Endothelial cell of umbilical vein (primary cell): ENCODE data around the gene RANGRF. TPM values are rescaled to one million over a fixed set of nuclear protein-coding genes. Genes with fewer than 3 reads are reported as not detected.

Experiments used
- BruUV-seq: library from RNA; stranded (reverse); fragments of 400-500 nt; replicated peaks from 2 replicates; lab custom pipeline; 2021; lab: Mats Ljungman, UMichigan
- CTCF ChIA-PET: fragments of 300-600, 350-600 bp; sonication (Branson Sonifier 250); formaldehyde crosslinking; loops from one replicate; lab custom pipeline; 2021; ENCODE audit warnings: antibody characterized with exemption, inconsistent platforms; lab: Charles Lee
- POLR2A ChIA-PET: fragments of 300-600, 350-600 bp; sonication (Branson Sonifier 250); formaldehyde crosslinking; loops from one replicate; lab custom pipeline; 2021; ENCODE audit warnings: antibody characterized with exemption, inconsistent platforms; lab: Charles Lee
- DNase-seq: peaks from one replicate; pipeline ENCODE4 v3.0.0-alpha.2; 2011; ENCODE audit warnings: low read depth, low spot score
- FAIRE-seq: peaks from 2 replicates; lab custom pipeline; 2011; peaks lifted over from hg19 to GRCh38; lab: Jason Lieb, UNC
- H2AFZ ChIP-seq: 2 replicates; pipeline ENCODE4 v1.6.0; 2012; ENCODE audit warnings: low read depth, low read length, control low read depth, inconsistent platforms
- H3K27ac ChIP-seq: 2 replicates; pipeline ENCODE4 v1.5.1; 2011; ENCODE audit warnings: low read depth, mild to moderate bottlenecking, control low read depth, low read length, moderate library complexity; ENCODE audit not compliant: insufficient read depth
- H3K27me3 ChIP-seq, 2 experiments: 2 replicates each; pipeline versions ENCODE4 v1.6.0 to v1.6.1; 2011; ENCODE audit warnings: low read length in 2 of 2, mixed read lengths in 1 of 2; ENCODE audit not compliant: control insufficient read depth in 2 of 2, insufficient read depth in 2 of 2
- H3K36me3 ChIP-seq, 2 experiments: 2 replicates in 1 of 2; 3 replicates in 1 of 2; pipeline ENCODE4 v1.5.1; 2011; ENCODE audit warnings: low read length in 2 of 2, mild to moderate bottlenecking in 1 of 2, moderate library complexity in 1 of 2; ENCODE audit not compliant: control insufficient read depth in 2 of 2, insufficient read depth in 2 of 2; ENCODE audit errors: extremely low read depth in 1 of 2
- H3K4me1 ChIP-seq: 3 replicates; pipeline ENCODE4 v1.5.1; 2011; ENCODE audit warnings: mild to moderate bottlenecking, low read length; ENCODE audit not compliant: control insufficient read depth, insufficient read depth; ENCODE audit errors: extremely low read depth
- H3K4me2 ChIP-seq: 2 replicates; pipeline ENCODE4 v1.6.1; 2011; ENCODE audit warnings: low read length, control low read depth, mixed read lengths; ENCODE audit not compliant: insufficient read depth
- H3K4me3 ChIP-seq, 3 experiments: fragments of 200-600 bp in 1 of 3; sonication (generic), shearing (Covaris generic) in 1 of 3; replicated peaks in 1 of 3; 2 replicates each; pipeline ENCODE4 v1.5.1; 2011 to 2016; ENCODE audit warnings: control low read depth in 3 of 3, low read length in 3 of 3, mild to moderate bottlenecking in 2 of 3, inconsistent platforms in 1 of 3, low read depth in 1 of 3, moderate library complexity in 1 of 3; ENCODE audit not compliant: insufficient read depth in 1 of 3
- H3K79me2 ChIP-seq: 2 replicates; pipeline ENCODE4 v1.6.0; 2012; ENCODE audit warnings: low read length, inconsistent platforms; ENCODE audit not compliant: control insufficient read depth, insufficient read depth
- H3K9ac ChIP-seq: replicated peaks from 2 replicates; pipeline ENCODE3; 2011; ENCODE audit warnings: low read length, control low read depth; ENCODE audit not compliant: insufficient read depth; ENCODE audit errors: extremely low read depth
- H3K9me1 ChIP-seq: replicated peaks from 3 replicates; pipeline ENCODE4 v1.6.0; 2011; ENCODE audit warnings: mild to moderate bottlenecking, low read length; ENCODE audit not compliant: control insufficient read depth, insufficient read depth; ENCODE audit errors: extremely low read depth
- H3K9me3 ChIP-seq: replicated peaks from 2 replicates; pipeline ENCODE4 v1.5.1; 2012; ENCODE audit warnings: low read length, inconsistent platforms; ENCODE audit not compliant: control insufficient read depth, insufficient read depth
- H4K20me1 ChIP-seq: replicated peaks from 2 replicates; pipeline ENCODE3; 2011; ENCODE audit warnings: mild to moderate bottlenecking, low read length; ENCODE audit not compliant: control insufficient read depth, insufficient read depth; ENCODE audit errors: extremely low read depth
- EZH2 ChIP-seq: IDR thresholded peaks from 2 replicates; pipeline ENCODE4 v1.6.1; 2012; ENCODE audit warnings: borderline replicate concordance, low read depth, mild to moderate bottlenecking, moderate library complexity, low read length, inconsistent platforms; ENCODE audit not compliant: severe bottlenecking
- FOS ChIP-seq: IDR thresholded peaks from 2 replicates; pipeline ENCODE4 v1.6.1; 2011; ENCODE audit warnings: mild to moderate bottlenecking, low read length, moderate library complexity, borderline replicate concordance; ENCODE audit not compliant: insufficient read depth
- GATA2 ChIP-seq: IDR thresholded peaks from 2 replicates; pipeline ENCODE4 v1.7.0; 2011; ENCODE audit warnings: low read depth, mild to moderate bottlenecking, moderate library complexity, mixed read lengths, low read length; ENCODE audit not compliant: insufficient read length, insufficient read depth
- JUN ChIP-seq: IDR thresholded peaks from 2 replicates; pipeline ENCODE4 v1.6.1; 2011; ENCODE audit warnings: borderline replicate concordance, low read depth; ENCODE audit not compliant: insufficient read length, insufficient read depth
- MYC ChIP-seq: IDR thresholded peaks from one replicate; pipeline ENCODE4 v1.6.1; 2011; ENCODE audit warnings: mild to moderate bottlenecking, low read depth, low read length
- POLR2A ChIP-seq: IDR thresholded peaks from 2 replicates; pipeline ENCODE4 v1.6.1; 2012; ENCODE audit warnings: low read depth, mild to moderate bottlenecking, control low read depth, low read length
- POLR2AphosphoS5 ChIP-seq: IDR thresholded peaks from 2 replicates; pipeline ENCODE4 v1.6.1; 2012; ENCODE audit warnings: low read depth, mild to moderate bottlenecking, control low read depth, low read length, moderate library complexity; ENCODE audit not compliant: insufficient read depth
- dilution Hi-C: fragments of 300-500 bp; cut with MboI; formaldehyde crosslinking; loops from one replicate; pipeline ENCODE4 v1.15.0; 2019; ENCODE audit warnings: low sequenced_read_pairs; ENCODE audit not compliant: extremely low pct_ligation_motif_present
- intact Hi-C: fragments of 100-400 bp; cut with micrococcal nuclease; formaldehyde crosslinking; loops from one replicate; pipeline ENCODE4 v1.10.0; 2022
- polyA plus RNA-seq, 4 experiments: library from polyadenylated mRNA; depleted of rRNA in 3 of 4; stranded (reverse) in 3 of 4; unstranded in 1 of 4; fragments of >200 nt; gene quantifications; 2 replicates each; pipeline versions ENCODE4 v1.2.1 to v1.2.3, GENCODE V29; 2011 to 2012; ENCODE audit warnings: missing spikeins in 1 of 4
- total RNA-seq: library from RNA; stranded (reverse); gene quantifications from 2 replicates; pipeline ENCODE4 v1.2.3, GENCODE V29; 2021
- TF ChIP-seq, protein P1 (sequence below): IDR thresholded peaks from 2 replicates; pipeline ENCODE4 v1.6.1; 2011; ENCODE audit not compliant: insufficient read depth, insufficient read length
- TF ChIP-seq, protein P2 (sequence below), 2 donors: IDR thresholded peaks; 1 replicate in 1 of 2; 2 replicates in 1 of 2; pipeline ENCODE4 v1.5.1; 2011; ENCODE audit warnings: low read length in 2 of 2, mild to moderate bottlenecking in 2 of 2, moderate library complexity in 2 of 2, control low read depth in 1 of 2, inconsistent platforms in 1 of 2, low read depth in 1 of 2; ENCODE audit not compliant: insufficient read depth in 1 of 2; ENCODE audit errors: extremely low read depth in 1 of 2

Gene RANGRF
- total and polyA plus RNA-seq, 2 donors (not counting 3 experiments of a cell fraction or from before 2014, with no cell fraction given) = 36.5 to 52.7 TPM

DNA sequence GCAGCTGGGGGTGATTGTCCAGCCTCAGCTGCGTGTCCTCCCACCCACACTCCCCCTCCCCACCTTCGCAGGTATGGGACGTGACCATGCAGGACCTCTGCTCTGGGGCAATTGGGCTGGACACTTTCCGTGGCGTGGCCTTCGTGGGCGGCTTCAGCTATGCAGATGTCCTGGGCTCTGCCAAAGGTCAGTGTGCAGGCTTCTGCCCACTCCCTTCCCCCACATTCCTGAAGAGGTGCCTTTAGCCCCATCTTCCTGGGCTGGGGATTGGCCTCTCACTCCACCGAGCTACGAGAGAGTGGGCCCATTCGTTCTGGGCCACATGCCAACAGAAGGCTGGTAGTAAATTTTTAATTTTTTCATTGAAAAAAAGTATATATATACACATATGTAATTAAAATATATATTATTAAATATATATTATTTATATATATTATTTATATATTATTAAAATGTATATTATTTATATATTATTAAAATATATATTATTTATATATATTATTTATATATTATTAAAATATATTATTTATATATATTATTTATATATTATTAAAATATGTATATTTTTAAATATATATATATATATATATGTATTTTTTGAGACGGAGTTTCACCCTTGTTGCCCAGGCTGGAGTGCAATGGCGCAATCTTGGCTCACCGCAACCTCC is 20.9 kb upstream of the RANGRF start:
- intact Hi-C loops (no loop called here), dilution Hi-C loops (no loop called here)
- Histone ChIP-seq H3K79me2 (no peaks in the 10 kb centered on the region), H3K4me3 (no peak overlapping the region), H3K27ac (no peak overlapping the region), H3K9me1 (no peaks in the 10 kb centered on the region), H3K27me3 (no peaks in the 10 kb centered on the region), H3K36me3 (peaks cover 9 to 37% of the 10 kb centered on the region in 2 experiments), H3K4me2 (no peak overlapping the region), H4K20me1 (no peaks in the 10 kb centered on the region), H3K9me3 (no peaks in the 10 kb centered on the region), H2AFZ (no peak overlapping the region), H3K4me1 (no peaks in the 10 kb centered on the region), H3K9ac (no peak overlapping the region)
- ChIA-PET POLR2A (no interaction called here), CTCF (no interaction called here)
- FAIRE-seq = no peak
- TF ChIP-seq POLR2A (no peak), JUN (no peak), GATA2 (no peak), FOS (no peak), EZH2 (no peak), POLR2AphosphoS5 (no peak), MYC (no peak)
- TF ChIP-seq, protein P1, sequence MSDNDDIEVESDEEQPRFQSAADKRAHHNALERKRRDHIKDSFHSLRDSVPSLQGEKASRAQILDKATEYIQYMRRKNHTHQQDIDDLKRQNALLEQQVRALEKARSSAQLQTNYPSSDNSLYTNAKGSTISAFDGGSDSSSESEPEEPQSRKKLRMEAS = no peak
- TF ChIP-seq, protein P2, sequence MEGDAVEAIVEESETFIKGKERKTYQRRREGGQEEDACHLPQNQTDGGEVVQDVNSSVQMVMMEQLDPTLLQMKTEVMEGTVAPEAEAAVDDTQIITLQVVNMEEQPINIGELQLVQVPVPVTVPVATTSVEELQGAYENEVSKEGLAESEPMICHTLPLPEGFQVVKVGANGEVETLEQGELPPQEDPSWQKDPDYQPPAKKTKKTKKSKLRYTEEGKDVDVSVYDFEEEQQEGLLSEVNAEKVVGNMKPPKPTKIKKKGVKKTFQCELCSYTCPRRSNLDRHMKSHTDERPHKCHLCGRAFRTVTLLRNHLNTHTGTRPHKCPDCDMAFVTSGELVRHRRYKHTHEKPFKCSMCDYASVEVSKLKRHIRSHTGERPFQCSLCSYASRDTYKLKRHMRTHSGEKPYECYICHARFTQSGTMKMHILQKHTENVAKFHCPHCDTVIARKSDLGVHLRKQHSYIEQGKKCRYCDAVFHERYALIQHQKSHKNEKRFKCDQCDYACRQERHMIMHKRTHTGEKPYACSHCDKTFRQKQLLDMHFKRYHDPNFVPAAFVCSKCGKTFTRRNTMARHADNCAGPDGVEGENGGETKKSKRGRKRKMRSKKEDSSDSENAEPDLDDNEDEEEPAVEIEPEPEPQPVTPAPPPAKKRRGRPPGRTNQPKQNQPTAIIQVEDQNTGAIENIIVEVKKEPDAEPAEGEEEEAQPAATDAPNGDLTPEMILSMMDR (IDR thresholded peaks at IDR 0.05; ENCODE audit: extremely low read depth in 1 of 2, insufficient read depth in 1 of 2, low read depth in 1 of 2, low read length in 2 of 2) = no peak
- no peak for DNase-seq
- no TSS peak for BruUV-seq
